SK-N-SH (cell line): Measurements from ENCODE around the gene DPM2. TPM values are rescaled to one million over a fixed set of nuclear protein-coding genes. Genes with fewer than 3 reads are reported as not detected.

Experiments used
- CTCF ChIA-PET: fragments of 300-600, 350-600 bp; formaldehyde crosslinking; extraction: SDS; loops from one replicate; lab custom pipeline; 2021; lab: Yijun Ruan, JAX
- POLR2A ChIA-PET: fragments of 350-600 bp; sonication (Branson Sonifier 250); formaldehyde crosslinking; extraction: SDS; loops from one replicate; lab custom pipeline; 2020; ENCODE audit warnings: antibody characterized with exemption, inconsistent platforms; lab: Yijun Ruan, JAX
- DNase-seq: peaks from one replicate; pipeline ENCODE4 v3.0.0; 2012
- H2AFZ ChIP-seq: fragments of 200-600 bp; sonication (generic); 2 replicates; pipeline ENCODE4 v1.8.1; 2016; ENCODE audit warnings: antibody characterized with exemption, mild to moderate bottlenecking, low read depth
- H3F3A ChIP-seq: fragments of 200-600 bp; sonication (generic); replicated peaks from 2 replicates; pipeline ENCODE3; 2016; ENCODE audit warnings: antibody characterized with exemption, mild to moderate bottlenecking; ENCODE audit not compliant: insufficient read depth
- H3K27ac ChIP-seq, 2 experiments: fragments of 200-500 bp in 1 of 2; fragments of 200-600 bp in 1 of 2; sonication (Bioruptor generic) in 1 of 2; sonication (generic), shearing (Covaris generic) in 1 of 2; 2 replicates each; pipeline versions ENCODE4 v1.5.1 to v1.6.1; 2014 to 2016; ENCODE audit warnings: low read depth in 2 of 2, inconsistent platforms in 1 of 2, low read length in 1 of 2, mild to moderate bottlenecking in 1 of 2, mixed read lengths in 1 of 2
- H3K27me3 ChIP-seq: fragments of 200-600 bp; sonication (generic), shearing (Covaris generic); 2 replicates; pipeline ENCODE4 v1.6.1; 2016; ENCODE audit warnings: mixed run types; ENCODE audit not compliant: insufficient read depth
- H3K36me3 ChIP-seq, 2 experiments: fragments of 200-500 bp in 1 of 2; fragments of 200-600 bp in 1 of 2; sonication (Bioruptor generic) in 1 of 2; sonication (generic) in 1 of 2; replicated peaks in 1 of 2; 2 replicates each; pipeline versions ENCODE3 to v1.5.1; 2014 to 2016; ENCODE audit warnings: low read length in 1 of 2, mild to moderate bottlenecking in 1 of 2; ENCODE audit not compliant: insufficient read depth in 2 of 2, control insufficient read depth in 1 of 2
- H3K4me1 ChIP-seq, 2 experiments: fragments of 200-500 bp in 1 of 2; fragments of 200-600 bp in 1 of 2; sonication (Bioruptor generic) in 1 of 2; sonication (generic), shearing (Covaris generic) in 1 of 2; 2 replicates each; pipeline versions ENCODE4 v1.5.1 to v1.6.1; 2014 to 2016; ENCODE audit warnings: low read depth in 1 of 2, low read length in 1 of 2, mixed run types in 1 of 2; ENCODE audit not compliant: insufficient read depth in 2 of 2, control insufficient read depth in 1 of 2
- H3K4me2 ChIP-seq: fragments of 200-600 bp; sonication (generic), shearing (Covaris generic); 2 replicates; pipeline ENCODE4 v1.6.1; 2017; ENCODE audit warnings: mixed run types
- H3K4me3 ChIP-seq, 2 experiments: fragments of 200-500 bp in 1 of 2; fragments of 200-600 bp in 1 of 2; sonication (Bioruptor generic) in 1 of 2; sonication (generic), shearing (Covaris generic) in 1 of 2; 2 replicates each; pipeline versions ENCODE4 v1.5.1 to v1.8.1; 2014 to 2016; ENCODE audit warnings: low read depth in 2 of 2, inconsistent platforms in 1 of 2, low read length in 1 of 2, mild to moderate bottlenecking in 1 of 2, mixed read lengths in 1 of 2, moderate library complexity in 1 of 2
- H3K79me2 ChIP-seq: fragments of 200-600 bp; sonication (generic); 2 replicates; pipeline ENCODE4 v1.8.1; 2017; ENCODE audit warnings: mild to moderate bottlenecking; ENCODE audit not compliant: insufficient read depth
- H3K9ac ChIP-seq: fragments of 200-600 bp; sonication (generic); 2 replicates; pipeline ENCODE4 v1.6.1; 2017; ENCODE audit warnings: mixed run types
- H3K9me2 ChIP-seq: fragments of 200-600 bp; sonication (generic); 2 replicates; pipeline ENCODE4 v1.6.1; 2017; ENCODE audit warnings: mixed run types
- H3K9me3 ChIP-seq: fragments of 200-600 bp; sonication (generic); 2 replicates; pipeline ENCODE4 v1.6.1; 2017; ENCODE audit warnings: mixed run types, mild to moderate bottlenecking, moderate library complexity
- H4K20me1 ChIP-seq: fragments of 200-600 bp; sonication (generic); 2 replicates; pipeline ENCODE4 v1.6.1; 2017; ENCODE audit warnings: mild to moderate bottlenecking, mixed run types; ENCODE audit not compliant: insufficient read depth
- EZH2phosphoT487 ChIP-seq: fragments of 200-600 bp; sonication (generic); IDR thresholded peaks from 2 replicates; pipeline ENCODE4 v1.6.1; 2017; ENCODE audit warnings: low read depth, mixed run types, mild to moderate bottlenecking, antibody characterized with exemption, moderate library complexity, borderline replicate concordance
- FOSL2 ChIP-seq: IDR thresholded peaks from 2 replicates; pipeline ENCODE4 v1.4.0; 2012; ENCODE audit warnings: low read depth, mild to moderate bottlenecking, moderate library complexity, borderline replicate concordance
- JUND ChIP-seq: IDR thresholded peaks from 2 replicates; pipeline ENCODE4 v1.4.0; 2012
- NFIC ChIP-seq: IDR thresholded peaks from 2 replicates; pipeline ENCODE4 v1.4.0; 2012; ENCODE audit warnings: borderline replicate concordance
- POLR2AphosphoS5 ChIP-seq: IDR thresholded peaks from 2 replicates; pipeline ENCODE4 v1.6.1; 2012; ENCODE audit warnings: low read depth, low read length
- RAD21 ChIP-seq: IDR thresholded peaks from 2 replicates; pipeline ENCODE4 v1.6.1; 2012; ENCODE audit warnings: mild to moderate bottlenecking, low read length
- RCOR1 ChIP-seq: fragments of 150-350 bp; IDR thresholded peaks from 2 replicates; pipeline ENCODE4 v1.6.1; 2017; ENCODE audit warnings: antibody characterized with exemption, low read length
- RFX5 ChIP-seq: IDR thresholded peaks from 2 replicates; pipeline ENCODE4 v1.6.1; 2012; ENCODE audit warnings: mild to moderate bottlenecking, improper control_type of control experiment, low read length
- RXRA ChIP-seq: IDR thresholded peaks from 2 replicates; pipeline ENCODE4 v1.4.0; 2012; ENCODE audit warnings: low read depth, mild to moderate bottlenecking, borderline replicate concordance
- SIN3A ChIP-seq: IDR thresholded peaks from 2 replicates; pipeline ENCODE4 v1.6.1; 2012; ENCODE audit warnings: low read depth, mild to moderate bottlenecking, low read length, moderate library complexity, borderline replicate concordance
- SMC3 ChIP-seq: IDR thresholded peaks from 2 replicates; pipeline ENCODE4 v1.6.1; 2012; ENCODE audit warnings: low read depth, low read length, improper control_type of control experiment
- TEAD4 ChIP-seq: IDR thresholded peaks from 2 replicates; pipeline ENCODE4 v1.4.0; 2012; ENCODE audit warnings: mild to moderate bottlenecking, borderline replicate concordance; ENCODE audit not compliant: insufficient read depth
- YY1 ChIP-seq: IDR thresholded peaks from 2 replicates; pipeline ENCODE4 v1.4.0; 2012; ENCODE audit warnings: low read depth, mild to moderate bottlenecking
- WGBS: methylation state at CpG from one replicate; pipeline ENCODE4 v1.1.6; 2017; ENCODE audit warnings: low lambda C conversion rate; 5-methylcytosine and 5-hydroxymethylcytosine counted together
- polyA plus RNA-seq, 3 experiments: library from polyadenylated mRNA; depleted of rRNA; stranded (reverse); fragments of >200 nt; gene quantifications; 2 replicates each; pipeline ENCODE4 v1.2.3, GENCODE V29; 2012
- TF ChIP-seq, protein P1 (sequence below): fragments of 200-600 bp; sonication (generic); IDR thresholded peaks from 2 replicates; pipeline ENCODE4 v1.6.1; 2017; ENCODE audit warnings: antibody characterized with exemption, mild to moderate bottlenecking, moderate library complexity
- TF ChIP-seq, protein P2 (sequence below): IDR thresholded peaks from 2 replicates; pipeline ENCODE4 v1.6.1; 2012; ENCODE audit warnings: mild to moderate bottlenecking, low read depth, low read length, moderate library complexity
- TF ChIP-seq, protein P3 (sequence below): IDR thresholded peaks from 2 replicates; pipeline ENCODE4 v1.4.0; 2012; ENCODE audit warnings: low read depth, borderline replicate concordance
- TF ChIP-seq, protein P4 (sequence below): IDR thresholded peaks from 2 replicates; pipeline ENCODE4; 2012
- TF ChIP-seq, protein P5 (sequence below): IDR thresholded peaks from 2 replicates; pipeline ENCODE4 v1.4.0; 2012; ENCODE audit warnings: low read depth

DPM2 gene
- polyA plus RNA-seq, 1 of the 3 experiments (the other 2 are of a cell fraction): 106 TPM

DNA sequence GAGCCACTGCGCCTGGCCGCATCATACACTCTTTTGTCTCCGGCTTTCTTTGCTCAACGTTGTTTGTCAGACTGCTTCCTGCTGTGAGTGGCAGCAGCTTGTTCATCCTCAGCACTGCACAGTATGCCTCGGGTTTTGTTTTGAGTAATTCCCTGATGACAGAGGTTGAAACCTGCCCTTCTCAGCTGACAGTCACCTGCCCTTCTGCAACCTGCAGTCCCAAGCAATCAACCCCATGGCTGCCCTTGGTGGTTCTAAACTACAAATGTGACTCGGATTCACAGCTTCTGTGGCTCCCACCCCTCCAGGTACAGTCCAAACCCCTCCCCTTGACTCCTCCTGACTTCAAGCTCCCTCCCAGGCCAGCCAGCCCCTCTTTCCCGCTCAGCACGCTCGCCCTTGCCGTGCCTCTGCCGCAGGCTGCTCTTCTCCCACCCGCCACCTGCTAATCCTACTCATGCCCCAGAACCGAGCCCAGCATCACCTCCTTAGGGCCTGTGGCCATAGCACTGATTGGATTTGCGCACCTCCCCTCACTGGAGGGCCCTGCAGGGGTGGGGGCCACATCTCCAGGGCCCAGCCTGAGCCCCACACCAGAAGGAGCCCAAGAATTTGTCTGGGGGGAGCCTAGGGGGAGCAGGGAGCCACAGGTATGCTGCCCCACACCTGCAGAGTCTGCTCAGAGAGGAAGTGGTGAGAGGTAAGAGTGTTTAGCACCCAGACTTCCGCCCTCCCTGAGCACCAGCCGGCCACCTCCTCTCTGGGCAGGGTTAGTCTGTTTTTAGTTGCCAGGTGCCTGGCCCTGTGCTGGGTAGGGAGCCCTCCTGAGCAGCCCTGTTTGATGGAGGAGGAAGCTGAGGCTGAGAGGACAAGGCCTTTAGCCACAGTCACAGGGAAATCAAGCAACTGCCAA, 33.0 kb upstream of the DPM2 start:
- peaks cover 47% of the 10 kb centered on the region for H4K20me1 ChIP-seq
- 77% methylated on average over 16 of the region's 16 CpGs for WGBS
- H3K4me1 ChIP-seq: peaks cover 92 to 100% of the 10 kb centered on the region in 2 experiments
- no peak for TF ChIP-seq TEAD4
- TF ChIP-seq RCOR1: no peak
- TF ChIP-seq NFIC: no peak
- TF ChIP-seq, protein P1, sequence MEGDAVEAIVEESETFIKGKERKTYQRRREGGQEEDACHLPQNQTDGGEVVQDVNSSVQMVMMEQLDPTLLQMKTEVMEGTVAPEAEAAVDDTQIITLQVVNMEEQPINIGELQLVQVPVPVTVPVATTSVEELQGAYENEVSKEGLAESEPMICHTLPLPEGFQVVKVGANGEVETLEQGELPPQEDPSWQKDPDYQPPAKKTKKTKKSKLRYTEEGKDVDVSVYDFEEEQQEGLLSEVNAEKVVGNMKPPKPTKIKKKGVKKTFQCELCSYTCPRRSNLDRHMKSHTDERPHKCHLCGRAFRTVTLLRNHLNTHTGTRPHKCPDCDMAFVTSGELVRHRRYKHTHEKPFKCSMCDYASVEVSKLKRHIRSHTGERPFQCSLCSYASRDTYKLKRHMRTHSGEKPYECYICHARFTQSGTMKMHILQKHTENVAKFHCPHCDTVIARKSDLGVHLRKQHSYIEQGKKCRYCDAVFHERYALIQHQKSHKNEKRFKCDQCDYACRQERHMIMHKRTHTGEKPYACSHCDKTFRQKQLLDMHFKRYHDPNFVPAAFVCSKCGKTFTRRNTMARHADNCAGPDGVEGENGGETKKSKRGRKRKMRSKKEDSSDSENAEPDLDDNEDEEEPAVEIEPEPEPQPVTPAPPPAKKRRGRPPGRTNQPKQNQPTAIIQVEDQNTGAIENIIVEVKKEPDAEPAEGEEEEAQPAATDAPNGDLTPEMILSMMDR: no peak
- TF ChIP-seq SMC3: no peak
- no peak for TF ChIP-seq EZH2phosphoT487
- TF ChIP-seq JUND: no peak
- TF ChIP-seq, protein P2, sequence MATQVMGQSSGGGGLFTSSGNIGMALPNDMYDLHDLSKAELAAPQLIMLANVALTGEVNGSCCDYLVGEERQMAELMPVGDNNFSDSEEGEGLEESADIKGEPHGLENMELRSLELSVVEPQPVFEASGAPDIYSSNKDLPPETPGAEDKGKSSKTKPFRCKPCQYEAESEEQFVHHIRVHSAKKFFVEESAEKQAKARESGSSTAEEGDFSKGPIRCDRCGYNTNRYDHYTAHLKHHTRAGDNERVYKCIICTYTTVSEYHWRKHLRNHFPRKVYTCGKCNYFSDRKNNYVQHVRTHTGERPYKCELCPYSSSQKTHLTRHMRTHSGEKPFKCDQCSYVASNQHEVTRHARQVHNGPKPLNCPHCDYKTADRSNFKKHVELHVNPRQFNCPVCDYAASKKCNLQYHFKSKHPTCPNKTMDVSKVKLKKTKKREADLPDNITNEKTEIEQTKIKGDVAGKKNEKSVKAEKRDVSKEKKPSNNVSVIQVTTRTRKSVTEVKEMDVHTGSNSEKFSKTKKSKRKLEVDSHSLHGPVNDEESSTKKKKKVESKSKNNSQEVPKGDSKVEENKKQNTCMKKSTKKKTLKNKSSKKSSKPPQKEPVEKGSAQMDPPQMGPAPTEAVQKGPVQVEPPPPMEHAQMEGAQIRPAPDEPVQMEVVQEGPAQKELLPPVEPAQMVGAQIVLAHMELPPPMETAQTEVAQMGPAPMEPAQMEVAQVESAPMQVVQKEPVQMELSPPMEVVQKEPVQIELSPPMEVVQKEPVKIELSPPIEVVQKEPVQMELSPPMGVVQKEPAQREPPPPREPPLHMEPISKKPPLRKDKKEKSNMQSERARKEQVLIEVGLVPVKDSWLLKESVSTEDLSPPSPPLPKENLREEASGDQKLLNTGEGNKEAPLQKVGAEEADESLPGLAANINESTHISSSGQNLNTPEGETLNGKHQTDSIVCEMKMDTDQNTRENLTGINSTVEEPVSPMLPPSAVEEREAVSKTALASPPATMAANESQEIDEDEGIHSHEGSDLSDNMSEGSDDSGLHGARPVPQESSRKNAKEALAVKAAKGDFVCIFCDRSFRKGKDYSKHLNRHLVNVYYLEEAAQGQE: no peak
- TF ChIP-seq RFX5: no peak
- no peak for TF ChIP-seq SIN3A
- TF ChIP-seq RAD21: no peak
- TF ChIP-seq YY1: no peak
- TF ChIP-seq POLR2AphosphoS5: no peak
- TF ChIP-seq, protein P3, sequence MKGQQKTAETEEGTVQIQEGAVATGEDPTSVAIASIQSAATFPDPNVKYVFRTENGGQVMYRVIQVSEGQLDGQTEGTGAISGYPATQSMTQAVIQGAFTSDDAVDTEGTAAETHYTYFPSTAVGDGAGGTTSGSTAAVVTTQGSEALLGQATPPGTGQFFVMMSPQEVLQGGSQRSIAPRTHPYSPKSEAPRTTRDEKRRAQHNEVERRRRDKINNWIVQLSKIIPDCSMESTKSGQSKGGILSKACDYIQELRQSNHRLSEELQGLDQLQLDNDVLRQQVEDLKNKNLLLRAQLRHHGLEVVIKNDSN: no peak
- no peak for TF ChIP-seq RXRA
- TF ChIP-seq, protein P4, sequence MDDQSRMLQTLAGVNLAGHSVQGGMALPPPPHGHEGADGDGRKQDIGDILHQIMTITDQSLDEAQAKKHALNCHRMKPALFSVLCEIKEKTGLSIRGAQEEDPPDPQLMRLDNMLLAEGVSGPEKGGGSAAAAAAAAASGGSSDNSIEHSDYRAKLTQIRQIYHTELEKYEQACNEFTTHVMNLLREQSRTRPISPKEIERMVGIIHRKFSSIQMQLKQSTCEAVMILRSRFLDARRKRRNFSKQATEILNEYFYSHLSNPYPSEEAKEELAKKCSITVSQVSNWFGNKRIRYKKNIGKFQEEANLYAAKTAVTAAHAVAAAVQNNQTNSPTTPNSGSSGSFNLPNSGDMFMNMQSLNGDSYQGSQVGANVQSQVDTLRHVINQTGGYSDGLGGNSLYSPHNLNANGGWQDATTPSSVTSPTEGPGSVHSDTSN: no peak
- TF ChIP-seq, protein P5, sequence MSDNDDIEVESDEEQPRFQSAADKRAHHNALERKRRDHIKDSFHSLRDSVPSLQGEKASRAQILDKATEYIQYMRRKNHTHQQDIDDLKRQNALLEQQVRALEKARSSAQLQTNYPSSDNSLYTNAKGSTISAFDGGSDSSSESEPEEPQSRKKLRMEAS: no peak
- no peak for TF ChIP-seq FOSL2
- peaks cover 93% of the 10 kb centered on the region for H3K79me2 ChIP-seq
- peaks cover 15% of the 10 kb centered on the region for H3F3A ChIP-seq
- no peaks in the 10 kb centered on the region for H3K9me3 ChIP-seq
- H3K9me2 ChIP-seq: no peaks in the 10 kb centered on the region
- H3K9ac ChIP-seq: no peak overlapping the region
- H2AFZ ChIP-seq: no peak overlapping the region
- H3K4me2 ChIP-seq: no peak overlapping the region
- H3K4me3 ChIP-seq: no peak overlapping the region; a peak in 1 of 4 replicates
- H3K27ac ChIP-seq: peak overlapping the region; percentile 91 to 93
- peak; percentile 10 for DNase-seq
- ChIA-PET CTCF (interaction anchor here (0.9 to 7.9 kb wide), 4 partner anchors 9 to 147 kb away, joined by 3 to 75 read pairs (median 10); partner anchors contain the start of gene EEIG1), POLR2A (no interaction called here)
- H3K27me3 ChIP-seq: no peaks in the 10 kb centered on the region
- H3K36me3 ChIP-seq: no peaks in the 10 kb centered on the region
